Uterus (tissue), 4 donors: Measurements from ENCODE around the gene PUS3. TPM values are rescaled to one million over a fixed set of nuclear protein-coding genes. Genes with fewer than 3 reads are reported as not detected.

Source experiments
- DNase-seq, 2 donors: peaks; one replicate each; pipeline ENCODE4 v3.0.0-alpha.2; 2019 to 2020
- H3K27ac ChIP-seq, 2 donors: fragments of 200-600 bp; sonication (generic); 1 replicate in 1 of 2; 2 replicates in 1 of 2; pipeline ENCODE4 v1.5.1; 2016 to 2018
- H3K27me3 ChIP-seq, 2 donors: fragments of 200-600 bp; sonication (generic); one replicate each; pipeline ENCODE4 v1.5.1; 2018 to 2019; ENCODE audit warnings: control low read depth in 1 of 2
- H3K36me3 ChIP-seq, 2 donors: fragments of 200-600 bp; sonication (generic); one replicate each; pipeline ENCODE4 v1.5.1; 2019; ENCODE audit warnings: control low read depth in 1 of 2
- H3K4me1 ChIP-seq, 2 donors: fragments of 200-600 bp; sonication (generic); one replicate each; pipeline ENCODE4 v1.5.1; 2018 to 2019; ENCODE audit warnings: control low read depth in 1 of 2
- H3K4me3 ChIP-seq, 2 donors: fragments of 200-600 bp; sonication (generic); 1 replicate in 1 of 2; 2 replicates in 1 of 2; pipeline ENCODE4 v1.5.1; 2018 to 2019; ENCODE audit warnings: mild to moderate bottlenecking in 1 of 2
- H3K9me3 ChIP-seq, 2 donors: fragments of 200-600 bp; sonication (generic); one replicate each; pipeline ENCODE4 v1.5.1; 2019; ENCODE audit warnings: control low read depth in 1 of 2
- CTCF ChIP-seq, 4 experiments: fragments of 200-600 bp in 2 of 4; fragments of 450-650 bp in 2 of 4; sonication (generic) in 2 of 4; IDR thresholded peaks; one replicate each; pipeline ENCODE4 v1.5.1; 2016 to 2019; ENCODE audit warnings: antibody characterized with exemption in 4 of 4, mild to moderate bottlenecking in 2 of 4, moderate library complexity in 1 of 4
- POLR2A ChIP-seq, 2 donors: fragments of 450-650 bp; IDR thresholded peaks; one replicate each; pipeline ENCODE4 v1.6.1; 2016; ENCODE audit warnings: antibody characterized with exemption in 2 of 2, mild to moderate bottlenecking in 1 of 2, moderate library complexity in 1 of 2
- intact Hi-C: fragments of 100-400 bp; cut with DNase I; formaldehyde crosslinking; loops from one replicate; pipeline ENCODE4 v1.15.1; 2023; ENCODE audit warnings: low total_unique reads
- total RNA-seq, 4 donors: library from RNA; depleted of rRNA in 3 of 4; stranded (reverse); fragments of >200 nt in 3 of 4; gene quantifications; one replicate each; pipeline versions ENCODE4 v1.1.0 to v1.2.4, GENCODE V29; 2014 to 2023
- donor health status: DM: yes; HTN: yes; CAD: no.

Gene PUS3
- total RNA-seq, 4 donors from 2014 or later: 1.8 to 19.4 (median 10.2) TPM

GRCh38 chr11:125930076-125930450, 27.1 kb upstream of the PUS3 start:
- no peak for TF ChIP-seq POLR2A (IDR thresholded peaks at IDR 0.05)
- TF ChIP-seq CTCF (IDR thresholded peaks at IDR 0.05): no peak
- Histone ChIP-seq H3K27ac (peak overlapping the region; percentile 8 to 34), H3K4me3 (no peak overlapping the region), H3K9me3 (no peaks in the 10 kb centered on the region), H3K36me3 (no peaks in the 10 kb centered on the region), H3K4me1 (no peaks in the 10 kb centered on the region), H3K27me3 (no peaks in the 10 kb centered on the region)
- intact Hi-C loops: no loop called here
- DNase-seq: no peak

GRCh38 chr11:125929445-125930075, 26.6 kb upstream of the PUS3 start:
- Histone ChIP-seq H3K4me1 (no peaks in the 10 kb centered on the region), H3K36me3 (no peaks in the 10 kb centered on the region), H3K9me3 (no peaks in the 10 kb centered on the region), H3K4me3 (no peak overlapping the region), H3K27ac (peak overlapping the region; percentile 8 to 34), H3K27me3 (no peaks in the 10 kb centered on the region)
- intact Hi-C loops: no loop called here
- DNase-seq: no peak
- no peak for TF ChIP-seq POLR2A (IDR thresholded peaks at IDR 0.05)
- TF ChIP-seq CTCF (IDR thresholded peaks at IDR 0.05): no peak

GRCh38 chr11:125926682-125927081, 23.7 kb upstream of the PUS3 start:
- H3K27me3 ChIP-seq: no peaks in the 10 kb centered on the region
- H3K27ac ChIP-seq: no peak overlapping the region
- intact Hi-C loops: no loop called here
- no peaks in the 10 kb centered on the region for H3K9me3 ChIP-seq
- TF ChIP-seq CTCF (IDR thresholded peaks at IDR 0.05): no peak
- TF ChIP-seq POLR2A (IDR thresholded peaks at IDR 0.05): no peak
- no peak overlapping the region for H3K4me3 ChIP-seq
- no peaks in the 10 kb centered on the region for H3K36me3 ChIP-seq
- DNase-seq: no peak
- no peaks in the 10 kb centered on the region for H3K4me1 ChIP-seq

GRCh38 chr11:125925804-125926203, 22.8 kb upstream of the PUS3 start:
- intact Hi-C loops: no loop called here

More at GRCh38 chr11:125925804-125926203, 22.8 kb upstream of the PUS3 start:
- no peak for DNase-seq
- Histone ChIP-seq H3K36me3 (no peaks in the 10 kb centered on the region), H3K4me1 (no peaks in the 10 kb centered on the region), H3K9me3 (no peaks in the 10 kb centered on the region), H3K27me3 (no peaks in the 10 kb centered on the region), H3K27ac (no peak overlapping the region), H3K4me3 (no peak overlapping the region)
- no peak for TF ChIP-seq POLR2A (IDR thresholded peaks at IDR 0.05)
- TF ChIP-seq CTCF (IDR thresholded peaks at IDR 0.05): no peak
